AG08395 (cell line): ENCODE data around the gene AK9.
"Not testable (repeated sequence)": the region's sequence is repeated elsewhere in the genome, so short reads cannot be mapped to it uniquely, and the experiment has no call there.

Experiments
- DNase-seq: peaks from one replicate; pipeline ENCODE4 v3.0.0; 2012; ENCODE audit warnings: mixed read lengths, low spot score

The AK9 gene

DNA sequence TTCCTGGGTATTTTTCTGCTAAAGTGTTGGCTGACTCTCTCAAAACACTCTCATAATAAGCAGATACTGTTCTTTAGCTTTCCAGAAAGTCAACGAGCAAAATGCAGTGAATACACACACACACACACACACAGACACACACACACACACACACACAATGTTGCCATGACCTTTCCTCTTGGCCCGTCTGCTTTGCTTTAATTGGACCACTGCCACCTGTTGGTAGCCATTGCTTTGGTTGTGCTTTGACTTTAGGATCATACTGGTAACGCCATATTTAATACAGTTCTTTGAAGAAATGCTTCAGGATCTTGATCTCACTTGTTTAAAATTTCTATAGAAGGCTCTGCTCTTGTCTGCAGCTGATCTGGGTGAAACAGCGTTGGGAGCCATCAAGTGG, 4.5 kb upstream of the AK9 start:
- DNase-seq, result no peak

GRCh38 chr6:109693111-109693510, 2.1 kb upstream of the AK9 start:
- DNase-seq, result no peak

DNA sequence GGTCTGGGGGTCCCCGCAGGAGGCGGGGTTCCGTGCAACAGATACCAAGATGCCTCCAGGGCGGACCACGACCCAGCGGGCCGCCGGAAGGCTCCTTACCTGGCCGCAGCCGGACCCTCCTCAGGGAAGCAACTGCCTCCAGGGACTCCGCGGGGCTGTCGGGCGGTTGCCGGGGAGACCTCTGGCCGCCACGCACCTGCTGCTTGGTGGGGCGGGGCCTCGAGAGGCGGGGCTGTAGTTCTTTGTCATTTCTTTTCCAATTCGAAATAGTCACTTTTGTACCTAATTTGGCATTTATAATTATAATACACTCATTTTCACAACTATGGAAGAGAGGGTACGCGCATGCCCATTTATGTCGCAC, 647 bp downstream of the AK9 start:
- peak; percentile 4 for DNase-seq

DNA sequence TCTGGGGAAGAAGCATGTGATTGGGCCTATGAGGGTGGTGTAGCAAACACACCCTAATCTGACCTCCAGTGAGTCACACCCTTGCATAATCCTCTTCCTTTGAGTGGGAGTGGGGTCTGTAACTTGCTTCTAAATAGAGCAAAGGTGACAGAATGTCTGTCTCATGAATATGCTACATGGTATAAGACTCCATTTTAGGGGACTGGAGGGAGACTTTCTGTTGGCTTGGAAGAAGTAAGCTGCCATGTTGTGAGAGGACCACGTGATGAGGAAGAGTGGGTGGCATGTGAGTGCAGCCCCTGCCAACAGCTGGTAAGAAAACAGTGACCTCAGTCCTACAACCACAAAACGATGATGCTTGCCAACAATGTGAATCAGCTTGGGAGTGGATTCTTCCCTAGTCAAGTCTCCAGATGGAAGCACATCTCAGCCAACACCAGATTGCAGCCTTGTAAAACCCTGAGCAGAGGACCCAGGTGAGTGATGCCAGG, 3.7 kb downstream of the AK9 start:
- DNase-seq, result peak; percentile 79

DNA sequence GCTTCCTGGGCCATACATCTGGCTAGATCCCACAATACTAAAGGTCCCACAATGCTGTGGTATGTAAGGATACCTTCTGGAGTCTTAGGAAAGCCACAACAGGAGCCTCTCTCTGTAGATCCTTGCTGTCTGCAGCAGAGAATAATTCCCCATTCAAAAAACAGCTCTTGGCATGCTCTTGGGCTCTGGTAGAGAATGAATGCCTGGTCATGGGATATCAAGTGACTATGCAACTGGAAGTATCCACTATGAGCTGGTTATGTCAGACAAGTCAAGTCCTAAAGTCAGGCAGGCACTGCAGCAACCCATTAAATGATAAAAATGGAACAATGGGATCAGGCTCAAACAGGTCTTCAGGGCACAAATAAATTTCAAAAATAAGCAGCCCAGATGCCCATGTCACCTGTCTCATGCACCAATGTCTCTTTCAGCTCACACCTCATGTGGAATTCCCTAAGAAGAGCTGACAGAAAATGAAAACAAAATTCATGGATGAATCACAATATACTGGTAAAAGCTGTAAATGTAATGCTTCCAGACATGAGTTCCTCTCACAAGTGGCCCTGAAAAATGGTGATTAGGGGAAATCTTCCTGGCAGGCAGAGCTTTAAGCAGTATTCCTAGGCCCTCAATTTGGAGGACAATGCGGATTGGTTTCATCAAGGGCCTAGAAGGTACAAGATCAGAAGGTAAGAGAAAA, 4.3 kb downstream of the AK9 start:
- no peak for DNase-seq

DNA sequence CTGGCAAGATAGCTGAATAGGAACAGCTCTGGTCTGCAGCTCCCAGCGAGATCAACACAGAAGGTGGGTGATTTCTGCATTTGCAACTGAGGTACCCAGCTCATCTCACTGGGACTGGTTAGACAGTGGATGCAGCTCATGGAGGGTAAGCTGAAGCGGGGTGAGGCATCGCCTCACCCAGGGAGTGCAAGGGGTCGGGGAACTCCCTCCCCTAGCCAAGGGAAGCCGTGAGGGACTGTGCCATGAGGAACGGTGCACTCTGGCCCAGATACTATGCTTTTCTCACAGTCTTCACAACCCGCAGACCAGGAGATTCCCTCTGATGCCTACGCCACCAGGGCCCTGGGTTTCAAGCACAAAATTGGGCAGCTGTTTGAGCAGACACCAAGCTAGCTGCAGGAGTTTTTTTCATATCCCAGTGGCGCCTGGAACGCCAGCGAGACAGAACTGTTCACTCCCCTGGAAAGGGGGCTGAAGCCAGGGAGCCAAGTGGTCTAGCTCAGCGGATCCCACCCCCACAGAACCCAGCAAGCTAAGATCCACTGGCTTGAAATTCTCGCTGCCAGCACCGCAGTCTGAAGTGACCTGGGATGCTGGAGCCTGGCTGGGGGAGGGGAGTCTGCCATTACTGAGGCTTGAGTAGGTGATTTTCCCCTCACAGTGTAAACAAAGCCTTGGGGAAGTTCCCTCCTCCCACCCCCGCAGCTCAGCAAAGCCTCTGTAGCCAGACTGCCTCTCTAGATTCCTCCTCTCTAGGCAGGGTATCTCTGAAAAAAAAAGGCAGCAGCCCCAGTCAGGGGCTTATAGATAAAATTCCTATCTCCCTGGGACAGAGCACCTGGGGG, 12.1 kb downstream of the AK9 start:
- not testable (repeated sequence) for DNase-seq

DNA sequence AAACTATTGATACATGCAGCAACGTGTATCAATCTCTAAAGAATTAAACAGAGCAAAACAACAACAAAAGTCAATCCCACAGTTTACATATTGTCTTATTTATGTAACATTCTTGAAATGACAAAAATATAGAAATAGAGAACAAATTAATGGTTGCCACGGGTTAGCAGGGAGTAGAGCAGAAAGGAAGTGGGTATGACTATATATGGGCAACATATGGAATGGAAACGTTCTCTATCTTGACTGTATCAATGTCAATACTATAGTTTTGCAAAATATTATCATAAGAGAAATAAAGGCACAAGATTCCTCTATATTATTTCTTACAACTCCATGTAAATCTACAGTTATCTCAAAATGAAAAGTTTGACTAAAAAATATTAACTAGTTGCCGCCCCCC, 12.8 kb downstream of the AK9 start:
- DNase-seq, result no peak

- no peak for DNase-seq
Observed at GRCh38 chr6:109676724-109677123, 14.3 kb downstream of the AK9 start.

DNA sequence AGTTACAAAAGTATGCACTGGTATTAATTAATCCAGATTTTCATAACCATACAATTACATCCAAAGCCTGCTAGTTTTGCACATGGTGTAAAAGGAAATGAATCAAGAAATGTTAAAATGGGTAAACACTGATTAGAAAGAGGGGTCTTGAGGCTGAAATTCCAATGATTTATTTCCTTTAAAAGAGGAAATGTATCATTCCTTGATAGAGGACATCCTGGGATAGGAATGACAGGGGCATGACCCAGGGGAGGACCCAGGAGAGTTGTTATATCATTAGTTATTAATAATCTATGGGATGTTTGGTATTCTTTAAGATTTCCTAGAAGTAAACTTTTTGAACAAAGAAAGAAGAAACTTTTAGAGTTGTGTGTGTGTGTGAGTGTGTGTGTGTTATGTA, 18.2 kb downstream of the AK9 start:
- no peak for DNase-seq

- DNase-seq, result no peak
Observed at GRCh38 chr6:109672175-109672574, 18.8 kb downstream of the AK9 start.

DNA sequence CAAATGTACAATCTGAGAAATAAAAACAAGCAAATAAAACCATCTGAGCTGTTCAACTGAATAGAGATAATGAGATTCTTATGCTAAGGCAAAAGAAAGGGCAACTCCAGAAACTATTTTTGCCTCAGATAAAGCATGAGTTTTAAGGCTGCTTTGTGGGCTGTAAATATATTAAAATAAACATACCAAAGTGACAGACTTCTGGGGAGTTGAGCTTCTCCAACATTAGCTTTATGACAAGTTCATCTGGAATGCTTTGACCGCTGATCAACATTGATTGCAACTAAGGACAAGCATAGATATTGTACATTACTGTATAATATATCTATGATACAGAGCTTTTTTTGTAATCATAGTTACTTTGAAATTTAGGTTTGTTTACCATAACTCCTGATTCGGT, 19.3 kb downstream of the AK9 start:
- DNase-seq, result no peak

- DNase-seq, result no peak
Observed at GRCh38 chr6:109669811-109670210, 21.2 kb downstream of the AK9 start.

GRCh38 chr6:109662192-109662591, 28.8 kb downstream of the AK9 start:
- DNase-seq, result no peak

DNA sequence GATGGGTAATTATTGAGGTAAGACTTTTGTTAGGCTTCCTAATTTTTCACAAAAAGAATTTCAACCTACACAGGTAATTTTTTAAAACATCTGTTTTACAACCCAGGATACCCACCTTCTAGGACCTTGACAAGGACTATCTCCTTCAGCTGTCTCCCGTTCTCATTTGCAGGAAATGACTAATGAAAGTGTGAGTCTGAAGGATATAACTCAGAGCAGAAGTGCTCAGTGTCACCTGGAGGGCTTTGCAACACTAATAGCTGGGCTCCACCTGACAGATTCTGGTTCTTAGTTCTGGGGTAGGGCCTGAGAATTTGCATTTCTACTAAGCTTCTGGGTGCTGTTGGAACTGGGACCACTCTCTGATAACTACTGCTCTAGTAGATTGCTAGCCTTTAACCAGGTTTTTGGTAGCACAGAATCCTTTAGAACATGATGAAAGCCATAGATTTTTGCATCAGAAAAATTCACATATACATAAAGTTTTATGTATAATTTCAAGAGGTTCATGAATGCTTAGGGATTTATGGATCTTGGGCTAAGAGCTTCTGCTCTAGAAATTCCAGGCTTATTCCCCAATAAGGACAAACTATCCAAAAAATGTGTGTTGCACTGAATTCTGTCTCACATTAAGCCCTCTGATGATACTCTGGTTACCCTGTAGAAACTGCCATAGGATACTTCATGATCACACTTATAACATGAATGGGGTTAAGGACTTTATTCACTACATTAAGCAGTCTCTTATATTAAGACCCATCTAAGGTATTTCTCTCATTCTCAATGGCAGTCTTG, 30.3 kb downstream of the AK9 start:
- DNase-seq, result no peak

DNA sequence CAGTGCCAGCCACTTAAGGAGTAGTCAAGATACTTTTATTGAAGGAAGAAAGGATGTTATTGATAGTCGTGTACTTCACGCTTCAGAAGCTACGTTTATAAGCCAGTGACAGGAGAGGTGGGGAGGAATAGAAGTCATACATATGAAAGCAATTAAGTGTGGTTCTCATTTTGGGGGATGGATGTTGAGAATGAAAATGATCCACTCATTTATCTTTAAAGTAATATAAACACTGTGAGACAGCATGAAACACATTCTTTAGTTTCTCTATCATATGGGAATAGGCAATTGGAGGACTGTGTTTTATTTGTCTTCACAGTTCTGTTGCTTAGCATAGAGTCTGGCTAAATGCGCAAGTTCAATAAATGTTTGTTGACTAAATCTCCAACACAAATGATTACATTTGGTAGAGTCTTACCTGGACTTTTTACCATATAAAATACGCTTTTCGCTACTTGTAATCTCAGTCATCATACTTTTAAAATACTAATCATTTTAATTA, 35.2 kb downstream of the AK9 start:
- no peak for DNase-seq

GRCh38 chr6:109653264-109653663, 37.7 kb downstream of the AK9 start:
- DNase-seq, result no peak

GRCh38 chr6:109644131-109644530, 46.9 kb downstream of the AK9 start:
- no peak for DNase-seq

DNA sequence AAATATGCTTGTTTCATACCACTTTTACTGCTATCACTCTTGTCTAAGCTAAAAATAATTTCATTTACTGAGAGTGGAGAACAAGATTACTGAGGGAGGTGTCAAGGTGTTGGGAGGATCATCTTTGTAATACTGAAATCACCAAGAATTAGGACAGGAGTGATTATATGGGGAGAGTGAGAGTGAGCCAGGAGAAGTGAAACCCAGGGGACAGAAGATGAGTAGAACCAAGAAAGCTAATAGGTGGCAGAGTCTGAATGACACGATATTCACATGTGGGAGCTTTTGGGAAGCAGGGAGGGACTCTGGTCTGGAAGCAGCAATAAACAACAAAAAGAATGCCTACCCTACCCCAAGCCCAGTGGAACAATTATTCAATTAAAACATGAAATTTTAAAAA, 58.6 kb downstream of the AK9 start:
- DNase-seq, result no peak

- DNase-seq, result no peak
Observed at GRCh38 chr6:109631403-109631802, 59.6 kb downstream of the AK9 start.

GRCh38 chr6:109628158-109629000, 62.6 kb downstream of the AK9 start:
- no peak for DNase-seq

DNA sequence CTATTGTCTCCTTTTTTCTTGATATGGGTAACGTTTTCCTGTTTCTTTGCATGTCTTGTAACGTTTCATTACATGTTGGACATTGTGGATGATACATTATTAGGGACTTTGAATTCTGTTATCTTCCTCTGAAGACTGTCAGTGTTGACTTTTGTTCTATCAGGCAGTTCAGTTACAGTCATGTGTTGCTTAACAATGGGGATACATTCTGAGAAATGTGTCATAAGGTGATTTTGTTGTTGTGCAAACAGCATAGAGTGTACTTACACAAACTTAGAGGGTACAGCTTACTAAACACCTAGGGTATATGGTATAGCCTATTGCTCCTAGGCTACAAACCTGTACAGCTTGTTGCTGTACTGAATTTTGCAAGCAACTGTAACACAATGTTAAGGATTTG, 64.7 kb downstream of the AK9 start:
- no peak for DNase-seq

- DNase-seq, result no peak
Observed at GRCh38 chr6:109625199-109625598, 65.8 kb downstream of the AK9 start.
